Sciatic nerve (tissue), 2 donors: ENCODE data around the gene CAND1. TPM values are rescaled to one million over a fixed set of nuclear protein-coding genes. Genes with fewer than 3 reads are reported as not detected.
"Not testable (repeated sequence)": the region's sequence is repeated elsewhere in the genome, so short reads cannot be mapped to it uniquely, and the experiment has no call there.

Experiments used
- ATAC-seq: fragments of 200-7000 bp; cut with Tn5 transposase; one replicate; pipeline ENCODE4 v1.9.1; 2020; ENCODE audit warnings: mild to moderate bottlenecking, moderate library complexity
- DNase-seq: peaks from one replicate; pipeline ENCODE4 v3.0.0-alpha.2; 2020; ENCODE audit warnings: low spot score
- intact Hi-C: fragments of 100-400 bp; cut with DNase I; formaldehyde crosslinking; loops from one replicate; pipeline ENCODE4 v1.14.2; 2022
- total RNA-seq: library from RNA; stranded (reverse); fragmentation: NEBNext Ultra II Directional; extraction: Animal tissue kit (Norgen Biotek cat#: 25700); gene quantifications from one replicate; pipeline ENCODE4 v1.2.1, GENCODE V29; 2021
- donor health status: DM: no; HTN: no; CAD: no.
- donor health status: DM: no; HTN: no; CAD: no.

Gene CAND1
- total RNA-seq, 1 donor from 2014 or later = 123 TPM

DNA sequence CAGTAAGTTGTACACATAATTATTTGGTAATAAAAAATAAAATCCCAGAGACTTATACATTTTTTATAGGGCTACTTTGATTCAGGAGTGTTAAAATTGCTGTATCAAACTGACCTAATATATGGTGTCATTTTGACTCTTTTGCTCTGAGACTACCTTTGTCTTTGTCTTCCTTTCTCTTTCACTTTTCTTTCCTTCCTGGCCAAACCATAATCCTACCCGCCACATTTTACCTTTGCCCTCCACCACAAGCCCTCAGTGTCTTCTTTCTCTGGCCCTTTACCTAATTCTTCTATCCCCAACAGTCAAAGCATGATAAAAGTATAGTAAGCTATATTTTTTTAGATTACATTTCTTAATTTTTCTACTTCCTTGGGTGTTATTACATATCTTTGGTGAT lies 62.0 kb downstream of the CAND1 start:
- no peak for DNase-seq

DNA sequence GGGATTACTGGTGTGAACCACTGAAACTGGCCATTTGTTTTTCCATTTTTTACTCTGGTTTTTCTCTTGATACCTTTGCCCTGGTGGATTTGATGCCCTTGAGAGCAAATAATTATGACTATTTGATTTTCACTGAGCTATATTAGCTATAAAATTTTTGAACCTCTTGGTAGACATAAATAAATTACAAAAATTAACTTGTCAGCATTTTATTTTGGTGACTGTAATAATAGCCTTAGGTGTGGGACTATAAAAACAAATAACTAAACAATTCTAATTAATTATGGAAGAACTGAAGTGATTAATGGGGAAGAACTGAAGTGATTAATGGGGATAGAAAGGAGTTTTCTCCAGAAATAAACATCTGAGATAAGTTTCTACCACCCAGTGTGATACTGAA lies 62.7 kb downstream of the CAND1 start:
- intact Hi-C loops = no loop called here
- no peak for DNase-seq
- no peak for ATAC-seq

More for the DNA sequence above, 62.0 kb downstream of the CAND1 start:
- intact Hi-C loops = no loop called here
- ATAC-seq = no peak

DNA sequence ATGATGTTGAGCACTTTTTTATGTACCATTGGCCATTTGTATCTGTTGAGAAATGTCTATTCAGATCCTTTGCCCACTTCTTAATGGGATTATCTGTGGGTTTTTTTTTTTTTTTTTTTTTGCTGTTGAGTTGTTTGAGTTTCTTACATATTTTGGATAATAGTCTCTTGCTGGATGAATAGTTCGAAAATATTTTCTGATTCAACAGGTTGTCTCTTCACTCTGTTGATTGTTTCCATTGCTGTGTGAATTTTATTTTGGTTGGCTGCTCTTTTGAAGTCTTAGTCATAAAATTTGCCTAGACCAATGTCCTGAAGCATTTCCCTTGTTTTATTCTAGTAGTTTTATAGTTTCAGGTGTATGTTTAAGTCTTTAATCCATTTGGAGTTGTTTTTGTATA lies 64.5 kb downstream of the CAND1 start:
- no peak for ATAC-seq
- intact Hi-C loops = no loop called here
- no peak for DNase-seq

DNA sequence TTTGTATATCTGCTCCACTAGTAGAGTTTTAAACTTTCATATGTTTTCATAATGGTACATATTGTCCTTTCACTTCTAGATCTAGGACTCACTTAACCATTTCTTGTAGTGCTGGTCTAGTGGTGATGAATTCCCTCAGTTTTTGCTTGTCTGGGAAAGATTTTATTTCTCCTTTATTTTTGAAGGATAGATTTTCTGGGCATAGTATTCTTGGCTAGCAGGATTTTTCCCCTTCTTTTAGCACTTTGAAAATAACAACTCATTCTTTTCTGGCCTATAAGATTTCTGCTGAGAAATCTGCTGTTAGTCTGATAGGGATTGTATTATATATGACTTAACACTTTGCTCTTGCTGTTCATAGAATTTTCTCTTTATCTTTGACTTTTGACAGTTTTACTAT lies 69.3 kb downstream of the CAND1 start:
- DNase-seq (no peak), ATAC-seq (no peak)
- intact Hi-C loops = no loop called here

DNA sequence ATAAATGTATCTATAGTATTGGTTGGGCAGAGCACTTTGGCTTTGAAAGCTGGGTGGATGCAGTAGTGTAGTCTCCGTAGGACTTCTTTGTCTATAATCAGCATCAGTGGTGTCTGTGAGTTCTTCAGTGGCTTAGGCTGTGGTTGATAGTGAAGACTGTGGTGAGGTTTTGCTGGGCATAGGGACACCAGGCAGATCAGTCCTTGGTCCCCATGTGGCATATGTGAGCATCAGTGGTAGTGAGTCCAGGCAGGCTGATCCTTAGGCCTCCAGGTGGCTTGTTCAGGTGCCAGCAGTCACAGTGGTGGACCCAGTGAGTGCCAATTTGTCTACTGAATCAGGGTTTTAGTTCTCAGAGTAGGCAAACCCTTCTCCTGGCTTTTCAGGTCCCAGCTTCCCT lies 70.4 kb downstream of the CAND1 start:
- no peak for DNase-seq
- intact Hi-C loops = no loop called here
- no peak for ATAC-seq

DNA sequence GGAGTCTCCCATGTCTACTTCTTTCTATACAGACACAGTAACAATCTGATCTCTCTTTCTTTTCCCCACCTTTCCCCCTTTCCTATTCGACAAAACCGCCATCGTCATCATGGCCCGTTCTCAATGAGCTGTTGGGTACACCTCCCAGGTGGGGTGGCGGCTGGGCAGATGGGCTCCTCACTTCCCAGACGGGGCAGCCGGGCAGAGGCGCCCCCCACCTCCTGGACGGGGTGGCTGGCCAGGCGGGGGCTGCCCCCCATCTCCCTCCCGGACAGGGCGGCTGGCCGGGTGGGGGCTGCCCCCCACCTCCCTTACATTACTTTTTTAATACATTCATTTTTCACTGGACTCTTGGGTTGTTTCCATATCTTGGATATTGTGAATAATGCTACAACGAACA lies 71.9 kb downstream of the CAND1 start:
- not testable (repeated sequence) for ATAC-seq

DNA sequence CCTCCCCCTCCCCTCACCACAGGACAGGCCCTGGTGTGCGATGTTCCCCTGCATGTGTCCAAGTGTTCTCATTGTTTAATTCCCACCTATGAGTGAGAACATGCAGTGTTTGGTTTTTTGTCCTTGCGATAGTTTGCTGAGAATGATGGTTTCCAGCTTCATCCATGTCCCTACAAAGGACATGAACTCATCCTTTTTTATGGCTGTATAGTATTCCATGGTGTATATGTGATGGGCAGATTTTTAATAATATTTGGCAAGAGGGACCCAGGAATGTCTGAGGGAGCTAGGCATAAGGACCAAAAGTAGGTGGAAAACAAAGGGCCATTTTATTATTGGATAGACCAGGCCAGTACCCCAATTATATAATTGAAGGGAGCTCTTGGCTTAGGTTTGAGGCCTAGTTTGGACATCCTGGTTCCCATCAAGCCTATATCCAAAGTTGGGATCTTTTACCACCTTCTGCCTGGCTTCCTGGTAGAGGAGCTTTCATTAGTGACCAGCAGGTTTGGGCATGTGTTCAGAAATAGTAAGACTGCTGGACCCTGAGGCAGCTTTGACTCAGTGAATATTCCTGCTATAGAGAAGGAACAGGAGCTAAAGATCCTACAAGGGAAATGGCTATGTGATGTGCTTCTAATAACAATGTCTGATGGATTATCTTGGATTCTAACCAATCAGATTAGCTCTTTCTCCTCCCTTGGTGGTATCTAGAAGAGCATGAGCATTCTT lies 76.0 kb downstream of the CAND1 start:
- intact Hi-C loops = no loop called here
- DNase-seq (no peak), ATAC-seq (no peak)

More for the DNA sequence above, 71.9 kb downstream of the CAND1 start:
- DNase-seq, intact Hi-C loops: not testable (repeated sequence)

DNA sequence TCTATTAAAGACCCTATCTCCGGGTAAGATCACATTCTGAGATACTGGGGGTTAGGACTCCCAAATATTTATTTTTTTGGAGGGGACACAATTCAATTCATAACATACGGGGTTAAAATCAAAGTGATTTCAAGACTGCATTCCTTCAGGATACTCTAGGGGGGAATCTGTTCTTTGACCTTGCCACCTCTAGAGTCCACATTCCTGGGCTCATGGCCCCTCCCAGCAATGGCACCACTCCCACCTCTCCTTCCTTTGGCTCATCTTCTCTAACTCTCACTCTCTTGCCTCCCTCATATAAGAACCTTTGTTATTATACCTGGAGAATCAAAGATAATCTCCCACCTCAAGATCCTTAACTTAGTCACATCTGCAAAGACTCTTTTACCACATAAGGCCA lies 79.5 kb downstream of the CAND1 start:
- ATAC-seq = no peak
- no peak for DNase-seq
- intact Hi-C loops = no loop called here

DNA sequence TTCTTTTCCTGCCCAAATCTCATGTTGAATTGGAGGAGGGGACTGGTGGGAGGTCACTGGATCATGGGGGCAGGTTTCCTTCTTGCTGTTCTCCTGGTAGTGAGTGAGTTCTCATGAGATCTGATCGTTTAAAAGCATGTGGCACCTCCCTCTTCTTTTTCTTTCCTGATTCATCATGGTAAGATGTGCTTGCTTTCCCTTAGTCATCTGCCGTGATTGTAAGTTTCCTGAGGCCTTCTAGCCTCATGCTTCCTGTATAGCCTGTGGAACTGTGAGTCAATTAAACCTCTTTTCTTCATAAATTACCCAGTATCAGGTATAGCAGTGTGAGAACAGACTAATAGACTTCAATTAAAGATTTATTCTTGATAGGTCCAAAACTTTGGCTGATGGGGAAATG lies 83.5 kb downstream of the CAND1 start:
- intact Hi-C loops = no loop called here
- DNase-seq = no peak
- no peak for ATAC-seq

DNA sequence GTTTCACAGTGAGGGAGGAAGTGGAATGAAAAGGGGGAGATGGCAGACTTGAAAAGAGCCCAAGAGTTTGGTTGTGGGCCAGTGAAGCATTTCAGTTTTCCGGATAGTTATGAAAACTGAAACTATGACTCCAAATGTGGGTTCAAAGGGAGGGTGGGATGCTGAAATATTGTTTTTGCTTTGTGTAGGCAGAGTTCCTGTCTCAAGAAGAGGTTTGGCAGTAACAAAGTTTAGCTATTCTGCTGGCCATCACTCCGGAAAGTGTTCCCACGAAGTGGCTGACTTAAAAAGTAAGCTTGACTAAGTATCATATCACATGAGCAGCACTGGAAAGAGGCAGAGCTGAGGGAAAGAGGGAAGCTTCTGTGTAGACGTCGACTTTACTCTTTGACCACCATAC lies 85.2 kb downstream of the CAND1 start:
- DNase-seq (no peak), ATAC-seq (no peak)
- intact Hi-C loops = no loop called here

DNA sequence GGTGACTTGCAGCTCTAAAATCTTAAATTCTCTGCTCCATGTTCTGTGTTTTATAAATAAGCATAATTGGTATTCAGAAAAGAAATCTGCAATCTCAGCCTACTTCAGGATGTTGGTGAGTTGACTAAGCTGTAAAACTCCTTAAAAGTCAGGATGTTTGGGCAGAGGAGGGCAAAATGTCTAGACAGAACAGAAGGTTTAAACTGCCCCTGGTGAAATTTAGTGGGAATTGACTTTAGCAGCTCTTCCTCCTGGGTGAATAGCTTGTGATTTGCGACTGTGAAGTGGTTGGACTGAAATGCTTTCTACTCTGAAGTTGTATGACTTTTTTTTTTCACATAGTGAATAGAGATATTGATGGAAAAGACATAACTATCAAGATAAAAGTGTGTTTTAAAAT lies 85.8 kb downstream of the CAND1 start:
- no peak for DNase-seq
- intact Hi-C loops = no loop called here
- no peak for ATAC-seq

DNA sequence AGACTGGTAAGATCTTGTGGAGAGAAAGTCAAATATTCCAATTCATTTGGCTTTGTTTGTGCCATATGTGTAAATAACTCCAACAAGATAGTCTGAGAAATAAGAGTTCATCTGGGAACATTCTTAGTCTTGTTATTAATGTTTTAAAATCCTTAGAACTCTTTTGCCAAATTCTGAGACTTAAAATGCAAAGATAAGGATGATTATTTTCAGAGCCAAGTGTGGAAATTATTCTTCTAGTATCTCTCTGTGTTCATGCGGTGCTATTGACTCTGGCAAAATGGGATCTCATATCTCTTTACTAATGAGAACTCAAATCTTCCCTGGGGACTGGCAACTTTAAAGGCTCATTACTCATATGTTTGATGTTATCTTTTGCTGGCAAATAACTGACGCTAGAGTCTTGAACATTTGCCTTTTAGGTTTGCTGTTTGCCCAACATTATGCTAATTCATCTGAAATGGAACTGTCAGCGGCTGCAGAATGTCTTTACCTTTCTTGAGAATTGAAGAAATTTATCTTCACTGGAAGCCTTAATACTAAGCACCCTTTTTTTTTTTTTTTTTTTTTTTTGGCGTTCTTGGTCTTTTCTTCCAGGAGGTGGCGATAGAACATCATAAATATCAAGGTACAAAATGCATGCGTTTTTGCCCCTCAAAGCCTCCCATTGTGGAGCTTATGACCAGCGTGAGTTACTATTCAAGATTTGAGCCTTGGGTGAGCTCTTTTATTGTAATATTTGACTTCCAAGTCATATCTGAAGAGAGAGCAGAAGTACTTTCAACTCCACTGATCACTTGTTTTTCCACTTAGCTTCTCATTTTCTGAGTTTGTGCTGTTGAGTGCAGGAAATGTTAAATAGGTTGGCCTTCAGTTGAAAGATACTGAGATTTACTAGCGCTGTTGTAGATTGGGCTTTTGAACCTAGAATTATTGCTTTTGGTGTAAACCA lies 86.5 kb downstream of the CAND1 start:
- intact Hi-C loops = no loop called here
- DNase-seq = no peak
- ATAC-seq = peak; percentile 68

DNA sequence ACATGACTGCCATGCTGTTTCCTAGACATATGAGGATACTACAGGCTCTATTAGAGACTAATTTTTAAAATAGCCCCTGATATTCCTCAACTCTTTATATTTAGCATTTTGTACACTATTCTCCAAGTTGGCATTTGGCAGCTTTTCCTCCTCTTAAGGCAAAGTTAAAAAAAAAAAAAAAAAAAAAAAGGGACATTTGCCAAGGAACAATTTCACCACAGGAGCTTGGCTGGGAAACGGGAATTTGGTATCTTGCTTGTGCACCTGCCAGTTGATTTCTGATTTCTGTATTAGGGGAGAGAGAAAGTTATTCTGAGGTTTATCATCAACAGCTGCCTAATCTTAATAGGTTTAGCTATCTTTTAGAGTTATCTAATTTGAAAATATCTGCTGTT lies 87.2 kb downstream of the CAND1 start:
- no peak for DNase-seq
- intact Hi-C loops = no loop called here
- no peak for ATAC-seq

DNA sequence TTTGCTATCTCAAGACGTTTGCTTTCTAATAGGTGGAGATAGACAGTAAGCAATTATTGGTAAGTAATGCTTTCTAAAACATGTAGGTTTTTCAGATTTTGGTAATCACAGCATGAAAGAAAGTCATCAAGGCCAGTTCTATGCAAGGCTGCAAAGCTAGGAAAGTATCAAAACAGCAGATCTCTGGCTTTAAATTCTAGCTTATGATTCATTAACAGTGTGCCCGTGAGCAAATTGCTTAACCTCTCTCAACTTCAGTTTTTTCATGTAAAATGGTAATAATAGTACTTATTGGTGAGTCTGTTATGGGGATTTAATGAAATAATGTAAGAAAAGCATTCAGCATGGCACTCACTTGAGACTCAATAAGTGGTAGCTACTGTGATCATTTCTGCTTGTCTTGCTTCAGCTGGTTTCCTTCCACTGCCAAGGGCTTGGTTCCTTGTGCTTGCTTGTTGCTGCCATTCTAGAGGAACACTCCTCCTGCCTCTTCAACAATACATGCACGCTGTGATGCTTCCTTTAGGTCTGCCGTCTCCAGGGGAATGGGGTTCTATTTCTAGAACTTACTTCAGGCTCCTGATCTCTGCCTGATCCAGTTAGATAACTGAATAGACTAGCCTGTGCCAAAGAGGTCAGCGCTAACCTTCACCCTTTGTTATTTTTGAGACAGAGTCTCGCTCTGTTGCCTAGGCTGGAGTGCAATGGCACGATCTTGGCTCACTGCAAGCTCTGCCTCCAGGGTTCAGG lies 88.4 kb downstream of the CAND1 start:
- DNase-seq (no peak), ATAC-seq (no peak)
- intact Hi-C loops = no loop called here

DNA sequence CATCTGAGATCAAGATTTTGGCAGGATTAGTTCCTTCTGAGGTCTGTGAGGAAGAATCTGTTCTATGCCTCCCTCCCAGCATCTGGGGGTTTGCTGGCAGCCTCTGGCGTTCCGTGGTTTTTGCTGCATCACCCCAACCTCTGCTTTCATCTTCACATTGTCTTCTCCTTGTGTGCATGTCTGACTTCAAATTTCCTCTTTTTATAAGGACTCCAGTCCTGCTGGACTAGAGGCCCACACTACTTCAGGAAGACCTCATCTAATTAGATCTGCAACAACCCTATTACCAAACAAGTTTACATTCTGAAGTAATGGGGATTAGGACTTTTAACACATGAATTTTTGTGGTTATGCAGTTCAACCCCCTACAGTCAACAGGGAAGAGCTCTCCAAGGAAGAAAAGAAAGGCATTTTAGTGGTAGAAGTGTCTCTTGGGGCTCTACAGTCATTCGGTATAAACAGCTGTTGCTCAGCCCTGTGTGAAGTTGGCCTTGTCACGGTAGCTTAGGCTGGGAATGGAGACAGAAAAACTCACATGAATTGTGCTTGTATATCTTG lies 89.7 kb downstream of the CAND1 start:
- ATAC-seq (peak; percentile 94), DNase-seq (no peak)
- intact Hi-C loops = no loop called here

DNA sequence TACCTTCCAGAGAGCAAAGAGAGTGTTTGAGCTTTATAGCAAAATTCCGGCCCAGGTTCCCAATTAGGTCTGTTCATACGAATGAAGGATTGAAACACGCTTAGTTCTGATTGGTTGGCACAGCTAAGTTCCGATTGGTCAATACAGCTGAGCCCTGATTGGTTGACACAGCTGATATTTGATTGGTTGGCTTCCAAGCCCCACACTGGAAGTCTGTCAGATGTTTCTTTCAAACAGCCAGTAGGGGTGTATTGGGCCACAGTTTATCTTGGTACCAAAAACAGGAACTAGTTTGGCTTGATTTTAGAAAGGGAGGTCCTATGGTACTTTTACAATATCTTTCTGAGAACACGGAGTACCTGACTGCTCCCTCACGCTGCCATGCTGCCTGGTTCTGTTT lies 93.4 kb downstream of the CAND1 start:
- ATAC-seq (no peak), DNase-seq (no peak)
- intact Hi-C loops = no loop called here

DNA sequence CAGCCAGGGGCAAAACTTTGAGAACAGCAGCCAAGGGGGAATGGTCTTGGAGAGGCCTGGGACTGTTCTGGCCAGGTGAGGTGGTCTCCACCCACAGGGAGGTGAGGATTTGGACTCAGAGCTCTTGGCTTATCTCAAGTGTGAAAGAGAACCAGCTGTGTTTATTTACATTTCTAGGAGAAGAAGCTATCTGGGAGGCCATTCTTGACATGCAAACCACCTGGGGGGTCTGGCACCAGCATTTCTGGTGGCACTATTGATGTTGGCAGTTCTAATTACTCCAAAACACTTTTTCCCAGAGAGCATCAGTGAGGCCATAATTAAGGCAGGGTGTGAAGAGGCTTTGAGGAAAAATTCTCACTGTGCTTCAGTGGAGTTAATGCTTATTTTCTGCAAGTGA lies 95.1 kb downstream of the CAND1 start:
- intact Hi-C loops = no loop called here
- ATAC-seq (peak; percentile 65), DNase-seq (no peak)

DNA sequence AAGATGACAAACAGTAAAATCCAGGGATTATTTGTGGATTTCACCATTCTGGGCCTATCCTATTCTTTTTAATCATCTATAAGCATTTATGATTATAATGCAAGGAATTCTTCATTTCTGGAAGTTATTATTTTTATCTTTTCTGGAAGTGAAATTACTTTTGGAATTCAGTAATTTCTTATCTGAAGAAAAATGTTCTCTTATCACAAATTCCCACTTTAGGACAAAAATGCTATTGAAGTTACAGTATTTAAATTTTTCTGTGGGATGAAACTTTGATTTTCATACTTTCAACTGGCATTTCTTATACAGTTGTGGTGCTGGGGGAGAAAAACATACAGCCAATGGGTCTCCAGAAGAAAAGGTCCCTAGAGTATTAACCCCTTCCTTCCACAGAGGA lies 96.0 kb downstream of the CAND1 start:
- DNase-seq (no peak), ATAC-seq (no peak)
- intact Hi-C loops = no loop called here

DNA sequence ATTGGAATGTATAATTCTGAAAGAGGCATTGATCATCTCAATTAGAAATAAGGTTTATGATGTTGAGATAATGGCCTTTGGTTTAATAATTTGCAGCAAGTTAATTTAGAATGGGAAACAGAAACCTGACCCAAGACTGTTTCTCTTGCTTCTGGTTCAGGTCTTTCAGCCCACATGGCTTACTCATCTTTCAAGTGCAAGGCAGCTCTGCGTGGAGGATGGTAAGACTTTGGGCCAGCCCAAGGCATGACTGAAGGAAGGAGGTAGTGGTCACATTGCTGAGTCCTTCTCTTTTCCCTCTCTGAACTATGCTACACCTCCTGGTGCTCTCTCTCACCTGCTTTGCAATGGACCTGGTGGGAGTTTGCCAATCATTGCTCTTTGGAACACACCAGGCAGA lies 98.7 kb downstream of the CAND1 start:
- intact Hi-C loops = no loop called here
- DNase-seq (no peak), ATAC-seq (no peak)
